ENCODE data around the gene ACP3. TPM values are rescaled to one million over a fixed set of nuclear protein-coding genes. Genes with fewer than 3 reads are reported as not detected.

ACP3 gene
- total and polyA plus RNA-seq, 4 donors: 0.15 to 2.1 (median 1.3) TPM; not detected in 1

- H3K9me3 ChIP-seq (ENCODE audit: control insufficient read depth in 4 of 4, low read length in 3 of 4): no peaks in the 10 kb centered on the region
- H3K36me3 ChIP-seq (ENCODE audit: control insufficient read depth in 4 of 4, insufficient read depth in 3 of 4, low read depth in 1 of 4, low read length in 3 of 4): no peaks in the 10 kb centered on the region
Observed at GRCh38 chr3:132352556-132353143, 35.4 kb downstream of the ACP3 start.

GRCh38 chr3:132354916-132355702, 37.9 kb downstream of the ACP3 start:
- no peak for DNase-seq (ENCODE audit: low spot score)
- Histone ChIP-seq H3K36me3 (ENCODE audit: control insufficient read depth in 4 of 4, insufficient read depth in 3 of 4, low read depth in 1 of 4, low read length in 3 of 4) (no peaks in the 10 kb centered on the region), H3K4me3 (ENCODE audit: low read depth in 1 of 3, low read length in 3 of 3) (no peak overlapping the region), H3K9me3 (ENCODE audit: control insufficient read depth in 4 of 4, low read length in 3 of 4) (no peaks in the 10 kb centered on the region), H3K27me3 (ENCODE audit: control insufficient read depth in 4 of 4, insufficient read depth in 4 of 4, low read length in 3 of 4) (no peaks in the 10 kb centered on the region), H3K9ac (ENCODE audit: low read depth in 1 of 2, low read length in 2 of 2) (no peak overlapping the region), H3K4me1 (ENCODE audit: control insufficient read depth in 4 of 4, insufficient read depth in 4 of 4, low read length in 3 of 4) (peaks cover 0 to 2% (median 0%) of the 10 kb centered on the region in 4 donors), H3K27ac (ENCODE audit: low read depth in 1 of 2, low read length in 2 of 2) (no peak overlapping the region)
- no peak for TF ChIP-seq MAX (IDR thresholded peaks at IDR 0.05)
- no peak for TF ChIP-seq SP1 (IDR thresholded peaks at IDR 0.05)
- TF ChIP-seq YY1 (IDR thresholded peaks at IDR 0.05): no peak
- no peak for TF ChIP-seq FOXA2 (IDR thresholded peaks at IDR 0.05)
- TF ChIP-seq ATF3 (IDR thresholded peaks at IDR 0.05): no peak
- WGBS: 84% methylated on average over 9 of the region's 9 CpGs

More at GRCh38 chr3:132352556-132353143, 35.4 kb downstream of the ACP3 start:
- H3K27ac ChIP-seq (ENCODE audit: low read depth in 1 of 2, low read length in 2 of 2): no peak overlapping the region
- peak; percentile 66 for DNase-seq (ENCODE audit: low spot score)
- TF ChIP-seq CTCF (IDR thresholded peaks at IDR 0.05; ENCODE audit: low read depth, low read length, missing input control) (peak; percentile 92), HNF4A (conservative IDR thresholded peaks at IDR 0.05) (peak in 1 of 2 donors; percentile 8), RAD21 (IDR thresholded peaks at IDR 0.05) (peak; percentile 85 to 90), GABPA (IDR thresholded peaks at IDR 0.05 in 1 of 2, conservative IDR thresholded peaks at IDR 0.05 in 1 of 2) (no peak), RXRA (IDR thresholded peaks at IDR 0.05) (no peak), HNF4G (IDR thresholded peaks at IDR 0.05) (no peak), FOXA2 (IDR thresholded peaks at IDR 0.05) (peak; percentile 48)
- WGBS: 16% methylated on average over 6 of the region's 6 CpGs
- no peak overlapping the region for H3K4me3 ChIP-seq (ENCODE audit: low read depth in 1 of 3, low read length in 3 of 3)
- no peak overlapping the region for H3K9ac ChIP-seq (ENCODE audit: low read depth in 1 of 2, low read length in 2 of 2)
- H3K27me3 ChIP-seq (ENCODE audit: control insufficient read depth in 4 of 4, insufficient read depth in 4 of 4, low read length in 3 of 4): no peaks in the 10 kb centered on the region
- peaks cover 0 to 2% (median 0%) of the 10 kb centered on the region in 4 donors for H3K4me1 ChIP-seq (ENCODE audit: control insufficient read depth in 4 of 4, insufficient read depth in 4 of 4, low read length in 3 of 4)

- WGBS: 88% methylated on average over 5 of the region's 5 CpGs
- Histone ChIP-seq H3K27me3 (ENCODE audit: control insufficient read depth in 4 of 4, insufficient read depth in 4 of 4, low read length in 3 of 4) (no peaks in the 10 kb centered on the region), H3K9ac (ENCODE audit: low read depth in 1 of 2, low read length in 2 of 2) (no peak overlapping the region), H3K9me3 (ENCODE audit: control insufficient read depth in 4 of 4, low read length in 3 of 4) (no peaks in the 10 kb centered on the region), H3K4me1 (ENCODE audit: control insufficient read depth in 4 of 4, insufficient read depth in 4 of 4, low read length in 3 of 4) (peaks cover 0 to 2% (median 0%) of the 10 kb centered on the region in 4 donors), H3K4me3 (ENCODE audit: low read depth in 1 of 3, low read length in 3 of 3) (no peak overlapping the region), H3K36me3 (ENCODE audit: control insufficient read depth in 4 of 4, insufficient read depth in 3 of 4, low read depth in 1 of 4, low read length in 3 of 4) (no peaks in the 10 kb centered on the region), H3K27ac (ENCODE audit: low read depth in 1 of 2, low read length in 2 of 2) (no peak overlapping the region)
- DNase-seq (ENCODE audit: low spot score): no peak
- no peak for TF ChIP-seq RXRA (IDR thresholded peaks at IDR 0.05)
- TF ChIP-seq HNF4A (conservative IDR thresholded peaks at IDR 0.05): no peak
- TF ChIP-seq FOXA1 (IDR thresholded peaks at IDR 0.05): no peak
- no peak for TF ChIP-seq TAF1 (conservative IDR thresholded peaks at IDR 0.05)
- no peak for TF ChIP-seq EGR1 (IDR thresholded peaks at IDR 0.05; ENCODE audit: low read depth in 2 of 2)
- no peak for TF ChIP-seq NR2F2 (IDR thresholded peaks at IDR 0.05)
- no peak for TF ChIP-seq HNF4G (IDR thresholded peaks at IDR 0.05)
- no peak for TF ChIP-seq RAD21 (IDR thresholded peaks at IDR 0.05)
- no peak for TF ChIP-seq CTCF (IDR thresholded peaks at IDR 0.05; ENCODE audit: low read depth, low read length, missing input control)
- TF ChIP-seq GABPA (IDR thresholded peaks at IDR 0.05 in 1 of 2, conservative IDR thresholded peaks at IDR 0.05 in 1 of 2): no peak
- TF ChIP-seq SP1 (IDR thresholded peaks at IDR 0.05): no peak
- no peak for TF ChIP-seq YY1 (IDR thresholded peaks at IDR 0.05)
- no peak for TF ChIP-seq ATF3 (IDR thresholded peaks at IDR 0.05)
- no peak for TF ChIP-seq REST (IDR thresholded peaks at IDR 0.05)
- TF ChIP-seq JUND (IDR thresholded peaks at IDR 0.05): no peak
Observed at GRCh38 chr3:132356568-132356967, 39.4 kb downstream of the ACP3 start.
